Activated T-cell treated with anti-CD3 and anti-CD28 coated beads, Interleukin-2, amount 50 U/mL, for 1 hour (primary cell): ENCODE data around the gene SPTLC3.
"Not testable (repeated sequence)": the region's sequence is repeated elsewhere in the genome, so short reads cannot be mapped to it uniquely, and the experiment has no call there.

Experiments used
- DNase-seq: peaks from one replicate; pipeline ENCODE4 v3.0.0-alpha.2; 2020

Gene SPTLC3

GRCh38 chr20:13008761-13009681, at the start of gene SPTLC3:
Gene SPTLC3 (plus strand): TSS chr20:13008972. CDS start chr20:13009268, 296 bp downstream.
- no peak for DNase-seq

DNA sequence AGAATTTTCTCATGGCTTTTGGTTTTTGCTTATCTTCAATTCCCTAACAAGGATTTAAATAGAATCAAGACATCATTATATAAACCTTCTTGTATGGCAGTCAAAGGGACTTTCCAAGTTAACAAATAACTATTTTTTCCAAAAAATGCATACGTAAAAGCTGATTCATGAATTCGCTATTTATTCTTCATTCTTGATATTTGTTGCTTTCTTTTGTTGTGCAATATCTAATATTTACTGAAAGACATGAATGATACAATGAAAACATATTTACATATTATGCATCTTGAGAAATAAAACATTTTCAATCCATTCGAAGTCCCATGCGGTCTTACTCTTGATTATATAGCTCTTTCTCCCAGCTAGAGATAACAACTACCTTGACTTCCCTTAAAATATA, 47.0 kb upstream of the SPTLC3 start:
- no peak for DNase-seq

- DNase-seq, result no peak
Observed at GRCh38 chr20:12962895-12963294, 45.9 kb upstream of the SPTLC3 start.

GRCh38 chr20:12963416-12963815, 45.4 kb upstream of the SPTLC3 start:
- no peak for DNase-seq

- DNase-seq, result no peak
Observed at GRCh38 chr20:12965212-12965869, 43.4 kb upstream of the SPTLC3 start.

- no peak for DNase-seq
Observed at GRCh38 chr20:12965870-12966251, 42.9 kb upstream of the SPTLC3 start.

DNA sequence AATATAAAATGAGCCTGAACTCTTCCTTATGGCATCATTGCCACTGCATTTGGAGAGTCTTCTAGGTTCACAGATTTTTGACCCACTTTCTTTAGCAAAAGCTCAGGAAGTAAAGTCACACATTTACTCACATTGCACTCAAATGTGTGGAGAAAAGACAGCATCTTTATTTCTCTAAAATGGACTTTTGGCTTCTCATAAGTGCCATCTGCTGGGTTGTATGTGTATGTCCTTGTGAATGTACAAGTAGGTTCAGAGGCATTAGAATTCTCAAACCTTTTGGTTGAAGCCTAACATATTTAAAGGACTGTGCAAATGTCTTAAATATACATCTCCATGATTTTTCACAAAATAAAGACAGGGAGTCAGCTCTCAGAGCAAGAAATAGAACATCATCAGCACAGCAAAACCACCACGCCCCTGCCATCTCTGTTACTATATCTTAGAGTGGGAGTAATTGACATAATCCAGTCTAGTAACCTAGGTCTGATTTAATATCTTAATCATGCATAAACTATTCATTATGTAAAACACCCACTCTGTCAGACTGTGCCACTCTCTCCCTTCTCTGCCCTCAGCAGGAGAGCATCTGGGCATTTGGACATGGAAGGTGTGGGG, 42.2 kb upstream of the SPTLC3 start:
- no peak for DNase-seq

- no peak for DNase-seq
Observed at GRCh38 chr20:12967932-12968331, 40.8 kb upstream of the SPTLC3 start.

GRCh38 chr20:12968472-12968871, 40.3 kb upstream of the SPTLC3 start:
- no peak for DNase-seq

GRCh38 chr20:12969071-12969669, 39.6 kb upstream of the SPTLC3 start:
- DNase-seq, result no peak

- DNase-seq, result no peak
Observed at GRCh38 chr20:12970372-12970821, 38.4 kb upstream of the SPTLC3 start.

- DNase-seq, result no peak
Observed at GRCh38 chr20:12975833-12976608, 32.8 kb upstream of the SPTLC3 start.

DNA sequence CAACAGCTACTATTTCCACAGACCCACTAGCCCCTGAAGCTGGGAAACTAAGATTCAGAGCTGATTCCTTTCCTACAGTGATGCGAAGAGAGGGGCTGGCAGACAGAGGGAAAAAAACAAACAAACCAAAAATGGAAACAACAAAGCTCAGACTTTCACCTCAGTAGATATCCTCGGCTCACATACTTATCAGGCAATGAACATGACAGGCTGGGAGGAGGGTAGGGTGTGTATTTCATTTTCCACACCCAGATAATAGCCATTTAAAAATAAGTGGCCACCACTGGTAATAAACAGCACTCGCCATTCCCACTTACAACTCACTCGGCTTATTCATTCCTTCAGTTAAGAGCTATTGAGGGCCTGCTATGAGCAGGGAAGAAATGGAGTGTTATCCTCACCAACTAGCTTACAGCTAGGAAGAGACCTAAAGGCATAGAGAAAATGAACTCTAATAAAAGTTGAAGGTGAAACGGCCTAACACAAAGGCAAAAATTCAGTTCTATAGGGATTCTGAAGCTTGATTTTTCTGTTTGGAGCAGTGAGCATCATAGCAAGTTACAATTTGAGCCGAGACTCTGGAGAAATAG, 32.0 kb upstream of the SPTLC3 start:
- DNase-seq, result no peak

GRCh38 chr20:12977328-12978125, 31.2 kb upstream of the SPTLC3 start:
- DNase-seq, result no peak

- no peak for DNase-seq
Observed at GRCh38 chr20:12978126-12978394, 30.7 kb upstream of the SPTLC3 start.

GRCh38 chr20:12978613-12979495, 29.9 kb upstream of the SPTLC3 start:
- DNase-seq, result no peak

DNA sequence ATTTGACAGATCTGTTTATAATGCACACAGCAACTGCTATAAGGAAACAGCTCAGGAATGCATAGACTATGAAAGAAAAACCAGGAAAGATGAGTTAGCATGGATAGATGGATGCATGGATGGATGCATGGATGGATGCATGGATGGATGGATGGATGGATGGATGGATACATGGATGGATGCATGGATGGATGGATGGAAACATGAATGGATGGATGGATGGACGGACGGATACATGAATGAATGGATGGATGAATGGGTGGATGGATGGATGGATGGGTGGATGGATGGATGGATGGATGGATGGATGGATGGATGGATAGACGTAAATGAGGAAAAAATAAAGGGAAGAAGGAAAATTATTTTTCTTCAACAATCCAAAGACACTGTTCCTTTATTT, 29.1 kb upstream of the SPTLC3 start:
- DNase-seq, result not testable (repeated sequence)

- no peak for DNase-seq
Observed at GRCh38 chr20:12982098-12982497, 26.7 kb upstream of the SPTLC3 start.

DNA sequence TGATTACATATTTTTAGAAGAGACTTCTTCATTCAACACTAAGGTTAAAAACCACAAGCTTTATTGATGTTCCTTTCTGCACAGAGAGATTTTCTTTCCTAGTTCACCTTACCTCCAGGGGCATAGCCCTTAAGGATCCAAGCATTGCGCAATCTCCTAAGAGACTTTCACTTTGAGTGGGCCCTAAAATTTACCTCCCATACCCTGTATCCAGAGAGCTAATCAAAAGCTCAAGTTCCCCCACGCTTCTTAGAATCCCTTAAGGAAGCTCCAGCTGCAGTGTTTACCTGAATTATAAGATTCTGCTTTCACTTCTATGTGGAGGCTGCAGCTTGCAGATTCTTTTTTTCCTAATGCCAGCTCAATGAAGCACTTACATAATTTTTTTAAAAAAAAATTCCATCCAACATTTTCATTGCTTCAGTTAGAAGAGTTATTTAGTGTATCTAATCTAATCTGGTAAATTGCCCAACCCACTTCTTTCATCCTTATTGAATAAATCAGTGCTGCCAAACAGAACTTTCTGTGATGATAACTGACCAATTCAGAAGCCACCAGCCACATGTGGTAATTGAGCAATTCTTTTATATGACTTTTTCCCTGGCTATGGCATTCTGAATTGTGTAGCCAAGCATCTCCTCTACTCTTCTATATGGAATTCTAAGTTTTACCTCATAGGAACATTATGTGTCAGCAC, 24.6 kb upstream of the SPTLC3 start:
- DNase-seq, result no peak

DNA sequence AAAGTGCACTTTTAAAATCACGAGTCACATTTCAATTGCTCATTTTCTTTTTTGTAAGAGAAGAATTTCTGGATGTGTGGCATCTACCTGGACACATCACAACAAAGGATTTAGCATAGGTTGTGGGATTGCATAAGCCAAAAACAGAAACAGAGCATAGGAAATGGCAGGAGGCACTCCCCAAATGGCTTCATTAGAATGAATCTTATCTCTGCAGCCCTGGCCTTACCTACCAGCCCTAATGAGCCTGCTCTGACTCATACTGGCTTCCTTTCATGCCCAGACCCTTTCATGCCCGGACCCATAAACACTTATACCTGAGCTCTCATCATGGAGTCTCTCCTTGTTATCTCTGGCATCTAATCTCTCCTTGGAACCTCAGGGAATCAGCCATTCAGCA, 23.9 kb upstream of the SPTLC3 start:
- DNase-seq, result no peak
